Activated naive CD8-positive, alpha-beta T cell treated with anti-CD3 and anti-CD28 coated beads, Interleukin-2, amount 50 U/mL, for 16 hours (primary cell): ENCODE results near the gene RAB44.
"Not testable (repeated sequence)": the region's sequence is repeated elsewhere in the genome, so short reads cannot be mapped to it uniquely, and the experiment has no call there.

Source experiments
- DNase-seq: peaks from one replicate; pipeline ENCODE4 v3.0.0-alpha.2; 2020; ENCODE audit warnings: low read depth, low spot score

The RAB44 gene, protein sequence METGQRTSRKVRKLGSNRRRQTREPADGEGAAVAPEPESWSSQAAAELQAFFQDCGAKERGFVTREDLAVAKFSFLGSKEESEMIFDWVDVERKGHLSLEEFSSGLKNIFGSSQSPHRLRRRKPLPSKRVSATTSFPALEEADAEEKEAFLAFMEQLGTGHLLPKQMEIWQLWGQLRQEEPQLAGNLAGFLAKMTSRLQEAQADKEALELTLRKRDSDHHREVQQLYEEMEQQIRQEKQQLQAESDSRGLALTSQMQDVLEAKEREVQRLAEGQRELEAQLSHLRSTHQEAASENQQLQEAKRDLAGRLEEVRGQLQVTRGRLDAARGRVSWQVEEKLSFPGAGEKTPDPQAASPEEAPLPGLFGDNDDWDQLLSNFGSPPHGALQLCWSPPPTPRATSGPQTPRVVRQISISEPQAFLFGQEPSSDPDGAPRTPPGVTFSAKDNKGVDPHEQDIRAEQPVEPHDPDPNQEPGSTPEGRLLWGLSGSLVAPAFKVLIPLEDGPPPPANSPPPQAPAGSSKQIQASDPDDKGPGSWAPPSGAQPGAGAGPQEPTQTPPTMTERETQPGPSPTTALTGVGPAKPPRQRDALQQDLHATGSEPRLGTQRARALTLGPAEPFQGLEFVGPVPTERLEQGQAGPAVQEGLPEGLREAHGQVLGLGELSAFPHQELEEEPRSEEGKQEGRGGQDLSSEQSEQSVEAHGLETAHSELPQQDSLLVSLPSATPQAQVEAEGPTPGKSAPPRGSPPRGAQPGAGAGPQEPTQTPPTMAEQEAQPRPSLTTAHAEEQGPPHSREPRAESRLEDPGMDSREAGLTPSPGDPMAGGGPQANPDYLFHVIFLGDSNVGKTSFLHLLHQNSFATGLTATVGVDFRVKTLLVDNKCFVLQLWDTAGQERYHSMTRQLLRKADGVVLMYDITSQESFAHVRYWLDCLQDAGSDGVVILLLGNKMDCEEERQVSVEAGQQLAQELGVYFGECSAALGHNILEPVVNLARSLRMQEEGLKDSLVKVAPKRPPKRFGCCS

DNA sequence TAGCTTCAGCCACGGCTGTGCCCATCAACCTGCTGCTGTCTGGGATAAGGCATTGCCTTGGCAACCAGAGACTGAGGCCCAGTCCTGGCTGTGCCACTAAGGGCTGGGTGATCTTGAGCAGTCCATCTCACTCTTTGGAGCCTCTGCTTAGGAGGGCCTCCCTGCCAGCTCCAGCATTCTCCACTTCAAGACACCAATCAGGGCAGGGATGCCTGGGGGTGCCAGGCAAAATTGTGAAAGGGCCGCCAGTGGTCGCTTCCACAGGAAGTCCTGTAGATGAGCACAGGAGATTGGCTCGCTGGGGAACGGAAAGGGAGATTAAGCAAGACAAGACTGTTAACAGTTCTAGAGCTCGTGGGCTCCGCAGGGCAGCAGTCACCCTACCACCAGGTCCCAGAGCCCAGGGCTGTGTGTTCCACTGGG is at the start of gene RAB44:
RAB44 (plus strand) TSS at position 346 of the 423 bp plus-strand sequence. CDS start 6,410 bp downstream, outside the sequence.
- no peak for DNase-seq

DNA sequence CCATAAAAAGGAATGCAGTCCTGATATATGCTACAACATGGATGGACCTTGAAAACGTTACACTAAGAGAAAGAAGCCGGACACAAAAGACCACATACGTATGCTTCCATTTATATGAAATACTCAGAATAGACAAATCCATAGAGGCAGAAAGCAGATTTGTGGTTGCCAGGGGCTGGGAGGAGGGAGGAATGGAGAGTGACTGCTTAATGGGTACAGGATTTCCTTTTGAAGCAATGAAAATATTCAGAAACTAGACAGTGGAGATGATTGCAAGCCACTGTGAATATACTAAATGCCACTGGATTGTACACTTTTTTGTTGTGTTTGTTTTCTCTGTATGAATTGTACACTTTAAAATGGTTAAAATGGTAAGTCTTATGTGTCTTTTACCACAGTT is 48.5 kb upstream of the RAB44 start:
- DNase-seq = no peak

DNA sequence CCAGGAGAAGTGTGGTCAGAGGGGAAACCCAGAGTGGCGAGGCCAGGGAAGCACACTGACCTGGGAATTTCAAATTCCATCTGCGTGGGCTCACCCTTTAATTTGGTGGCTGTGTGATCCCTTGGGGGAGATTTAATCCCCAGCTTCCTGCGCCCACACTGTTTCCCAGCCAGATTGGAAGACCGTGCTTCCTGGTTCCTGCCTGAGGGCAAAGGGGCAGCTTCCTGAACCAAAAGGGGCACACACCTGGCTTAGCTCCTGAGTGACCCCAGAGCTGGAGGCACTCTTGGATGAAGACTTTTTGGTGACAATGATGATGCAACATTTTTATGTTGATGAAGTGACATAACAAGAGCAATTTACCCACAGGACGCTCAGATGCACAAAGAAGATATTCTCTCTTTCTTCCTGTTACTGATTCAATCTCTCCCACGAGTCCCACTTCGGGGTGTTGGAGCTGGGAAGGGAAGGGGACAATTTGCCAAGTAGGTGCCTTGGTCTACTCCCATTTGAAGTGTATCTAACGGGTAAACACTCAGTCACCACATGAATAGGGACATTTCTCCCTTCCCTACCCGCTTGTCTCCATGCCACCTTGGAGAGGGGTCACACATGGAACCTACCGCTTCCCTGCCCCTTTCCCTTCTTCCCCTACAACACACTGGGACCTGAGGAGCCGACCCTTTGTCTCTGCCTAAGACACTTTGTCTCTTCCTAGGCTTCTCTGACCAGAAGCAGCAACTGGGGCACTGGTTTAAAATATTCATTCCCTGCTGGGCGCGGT is 47.7 kb upstream of the RAB44 start:
- no peak for DNase-seq

DNA sequence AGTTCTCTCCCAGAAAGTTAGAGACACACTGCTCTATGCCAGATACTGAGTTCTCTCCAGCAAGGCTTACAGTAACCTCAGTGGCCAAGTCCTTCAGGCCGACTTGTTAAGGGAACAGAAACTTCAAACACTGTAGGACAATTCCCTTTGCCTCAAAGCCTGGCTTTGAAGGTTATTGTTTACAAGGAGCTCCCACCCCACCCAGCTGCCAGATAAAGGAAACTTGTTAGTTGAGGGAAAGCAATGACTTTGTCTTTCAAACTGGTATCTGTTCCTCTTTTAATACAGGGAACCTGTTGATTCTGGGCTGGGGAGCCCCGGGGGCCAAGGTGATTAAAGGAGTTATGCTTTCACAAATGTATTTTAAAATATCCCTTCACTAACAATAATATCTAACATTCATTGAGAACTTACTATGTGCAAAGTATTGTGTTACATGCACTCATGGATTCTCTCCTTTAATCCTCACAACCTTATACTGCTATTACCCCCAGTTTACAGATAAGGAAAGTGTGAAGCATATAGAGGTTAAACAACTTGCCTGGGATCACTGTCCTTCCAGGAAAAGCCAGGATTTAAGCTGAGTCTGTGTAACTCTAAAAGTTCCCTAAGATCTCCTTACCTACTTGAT is 46.7 kb upstream of the RAB44 start:
- DNase-seq = no peak

DNA sequence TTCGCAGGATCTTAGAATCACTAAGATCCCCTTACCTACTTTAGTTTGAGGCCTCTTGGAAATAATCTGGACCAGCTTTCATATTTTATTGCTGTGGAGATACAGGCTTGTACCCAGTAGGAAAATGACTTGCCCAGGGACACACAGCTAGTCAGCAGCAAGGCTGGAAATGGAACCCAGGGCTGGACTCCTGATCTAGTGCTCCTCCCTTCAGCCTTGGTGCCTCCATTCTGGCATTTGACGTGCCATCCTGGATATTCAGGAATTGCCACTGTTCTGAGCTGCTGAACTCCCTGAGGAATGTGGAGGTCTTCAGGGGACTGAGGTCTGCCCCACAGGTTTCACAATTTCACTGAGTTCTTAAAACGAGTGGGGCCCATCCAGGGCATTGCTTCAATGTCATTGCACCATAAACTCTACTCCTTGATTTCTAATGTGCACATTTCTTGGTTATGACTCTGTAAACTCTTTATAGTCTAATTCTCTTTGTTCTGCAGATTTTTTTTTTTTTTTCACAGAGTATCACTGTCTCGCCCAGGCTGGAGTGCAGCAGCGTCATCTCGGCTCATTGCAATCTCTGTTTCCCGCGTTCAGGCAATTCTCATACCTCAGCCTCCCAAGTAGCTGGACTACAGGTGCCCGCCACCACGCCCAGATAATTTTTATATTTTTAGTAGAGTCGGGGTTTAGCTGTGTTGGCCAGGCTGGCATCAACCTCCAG is 45.8 kb upstream of the RAB44 start:
- no peak for DNase-seq

DNA sequence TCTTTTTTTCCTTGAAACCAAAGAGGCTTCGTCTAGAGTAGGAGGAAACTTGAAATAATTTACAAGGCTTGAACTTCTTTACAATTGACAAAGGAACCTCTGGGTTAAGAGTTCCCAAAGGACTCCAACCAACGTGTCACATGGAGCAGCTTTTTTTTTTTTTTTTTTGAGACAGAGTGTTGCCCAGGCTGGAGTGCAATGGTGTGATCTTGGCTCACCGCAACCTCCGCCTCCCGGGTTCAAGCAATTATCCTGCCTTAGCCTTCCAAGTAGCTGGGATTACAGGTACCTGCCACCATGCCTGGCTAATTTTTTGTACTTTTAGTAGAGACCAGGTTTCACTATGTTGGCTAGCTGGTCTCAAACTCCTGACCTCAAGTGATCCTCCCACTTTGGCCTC is 43.2 kb upstream of the RAB44 start:
- DNase-seq = not testable (repeated sequence)

DNA sequence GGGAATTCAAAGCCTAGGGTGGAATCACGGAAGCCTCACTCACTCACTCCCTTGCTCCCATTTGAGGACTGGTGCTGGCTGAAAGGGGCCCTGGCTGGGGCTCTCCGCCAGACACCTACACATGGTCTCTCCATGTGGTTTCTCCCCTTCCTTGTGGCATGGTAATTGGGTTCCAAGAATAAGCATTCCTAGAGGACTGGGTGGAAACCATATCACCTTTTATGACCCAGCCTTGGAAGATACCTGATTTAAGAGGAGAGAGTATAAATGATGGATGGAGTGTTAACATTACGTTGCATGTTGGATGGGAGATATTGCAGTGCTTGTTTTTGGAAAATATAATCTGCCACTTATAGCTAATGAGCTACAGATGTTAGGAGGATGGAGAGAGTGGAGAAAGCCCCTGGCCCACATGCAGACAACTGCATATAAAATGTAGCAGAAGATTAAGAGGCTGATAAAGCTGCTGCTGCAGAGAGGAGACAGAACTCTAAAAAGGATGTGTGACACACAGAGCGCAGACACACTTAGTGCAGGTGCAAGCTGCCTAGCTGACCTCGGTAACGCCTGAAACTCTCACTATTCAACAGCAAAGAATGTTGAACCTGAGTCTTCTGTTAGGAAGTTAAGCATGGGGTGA is 42.4 kb upstream of the RAB44 start:
- DNase-seq = no peak

DNA sequence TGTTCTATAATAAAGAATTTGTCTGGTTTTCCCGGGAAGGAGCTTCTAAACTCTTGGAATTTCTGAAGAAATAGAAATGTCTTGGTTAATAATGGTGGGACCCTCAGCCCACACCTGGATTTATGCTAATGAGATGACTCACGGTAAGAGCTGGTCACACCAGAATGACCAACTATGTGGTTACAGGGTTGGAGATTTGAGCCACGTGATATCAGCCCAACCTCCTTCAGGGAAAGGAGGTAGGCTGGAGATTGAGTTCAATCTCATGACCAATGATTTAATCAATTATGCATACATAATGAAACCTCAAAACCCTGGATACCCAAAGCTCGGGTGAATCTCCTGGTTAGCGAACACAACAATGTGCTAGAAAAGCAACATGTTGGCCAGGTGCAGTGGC is 41.2 kb upstream of the RAB44 start:
- DNase-seq = no peak

DNA sequence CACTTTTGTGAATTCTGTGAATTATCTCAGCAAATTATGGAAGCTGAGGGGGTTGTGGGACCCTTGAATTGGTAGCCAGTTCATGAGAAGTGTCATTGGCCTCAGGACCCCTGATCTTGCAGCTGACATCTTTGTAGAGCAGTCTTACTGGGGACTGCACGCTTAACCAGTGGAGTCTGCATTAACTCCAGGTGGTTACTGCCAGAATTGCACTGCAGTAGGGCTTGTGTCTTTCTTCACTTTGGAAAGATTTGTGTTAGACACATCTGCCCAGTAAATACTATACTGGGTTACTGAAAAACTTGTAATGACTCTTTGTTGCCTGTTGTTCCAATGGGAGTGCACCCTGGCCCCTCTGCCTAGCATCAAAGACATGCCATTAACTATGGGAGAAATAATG is 40.4 kb upstream of the RAB44 start:
- no peak for DNase-seq

DNA sequence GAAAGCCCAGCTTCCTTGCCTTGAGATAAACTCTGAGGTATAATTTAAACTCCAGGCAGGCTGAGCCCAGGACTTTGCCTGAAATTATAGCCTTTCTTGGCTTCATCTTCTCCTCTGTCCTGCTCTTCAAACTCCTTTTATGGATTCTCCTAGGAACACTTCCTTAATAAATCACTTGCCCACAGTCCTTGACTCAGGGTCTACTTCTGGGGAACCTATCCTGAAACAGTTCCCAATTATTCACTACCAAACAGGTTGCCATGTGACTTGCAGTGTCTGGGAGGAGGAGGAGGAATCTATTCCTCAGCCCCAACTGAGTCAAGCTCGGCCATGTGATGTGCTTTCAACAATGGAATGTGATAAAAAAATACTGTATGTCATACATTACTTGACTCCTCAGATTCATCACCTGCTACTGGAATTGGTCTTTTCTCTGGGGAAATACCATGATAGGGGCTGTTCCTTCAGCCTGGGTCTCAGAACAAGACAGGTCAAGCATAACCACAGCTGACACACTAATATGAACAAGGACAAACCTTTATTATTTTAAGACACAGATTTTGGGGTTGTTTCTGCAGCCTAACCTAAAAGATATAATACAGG is 39.6 kb upstream of the RAB44 start:
- DNase-seq = no peak

DNA sequence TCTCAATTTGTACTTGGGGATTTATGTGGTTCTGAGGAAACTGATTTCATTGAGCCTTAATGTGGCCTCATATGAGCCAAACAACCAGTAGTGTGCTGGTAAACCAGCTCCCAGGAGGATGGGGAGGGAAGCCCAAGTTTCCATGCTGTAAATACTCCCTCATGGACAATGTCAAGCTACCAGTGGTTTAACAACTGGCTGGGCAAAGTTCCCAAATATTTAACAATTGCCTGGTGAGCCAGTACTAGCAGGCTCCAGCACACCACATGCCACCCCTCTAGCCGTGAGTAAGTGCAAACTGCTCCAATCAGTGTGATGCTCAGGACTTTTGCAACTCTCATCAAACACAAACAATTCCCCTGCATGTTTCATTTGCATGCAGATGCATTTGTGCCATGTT is 38.4 kb upstream of the RAB44 start:
- no peak for DNase-seq

DNA sequence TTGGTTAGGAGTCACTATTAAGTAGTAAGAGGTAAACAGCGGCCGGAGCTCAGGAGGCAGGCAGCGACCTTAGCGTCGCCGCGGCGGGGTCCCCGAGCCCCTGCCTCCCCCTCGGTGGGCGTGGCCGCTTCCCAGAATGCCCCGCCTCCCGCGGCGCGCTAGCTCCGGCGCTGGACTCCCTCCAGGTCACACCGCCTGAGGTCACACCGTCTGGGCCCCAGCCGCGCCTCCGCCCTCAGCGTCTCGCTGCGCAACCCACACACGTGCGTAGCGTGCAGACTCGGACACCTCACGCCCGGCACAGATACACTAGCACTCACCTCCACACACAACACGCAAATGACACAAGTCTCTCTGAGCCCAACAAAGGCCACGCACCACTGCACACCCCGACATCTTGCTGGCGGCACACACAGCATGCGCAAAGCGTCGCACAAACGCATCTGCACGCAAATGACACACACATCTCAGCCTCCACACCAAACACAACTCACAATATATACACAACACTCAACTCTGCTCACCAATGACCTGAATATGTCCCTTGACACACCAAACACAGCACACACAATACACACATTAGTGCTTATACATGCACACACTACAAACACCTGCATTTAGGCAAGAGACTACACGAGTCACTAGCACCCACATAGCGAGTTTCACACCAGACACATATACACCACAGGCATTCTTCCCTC is 36.7 kb upstream of the RAB44 start:
- DNase-seq = no peak

DNA sequence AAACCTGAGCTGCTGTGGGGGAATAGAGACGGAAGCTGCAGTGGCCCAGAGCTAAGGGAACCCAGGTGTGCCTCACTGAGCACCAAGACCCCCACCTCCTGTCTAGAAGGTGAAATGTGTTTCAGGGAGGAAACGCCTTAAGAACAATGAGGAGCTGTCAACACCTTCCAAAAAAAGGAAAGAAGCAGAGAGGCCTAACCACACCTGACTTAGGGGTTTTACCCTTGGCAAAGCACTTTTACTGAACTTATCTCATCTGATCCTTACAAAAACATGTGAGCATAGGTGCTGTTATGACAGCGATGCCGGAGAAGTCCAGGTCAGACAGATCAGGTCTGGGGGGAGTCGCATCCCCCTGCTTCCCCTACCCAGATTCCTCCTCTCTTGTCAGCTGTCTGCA is 35.2 kb upstream of the RAB44 start:
- no peak for DNase-seq

DNA sequence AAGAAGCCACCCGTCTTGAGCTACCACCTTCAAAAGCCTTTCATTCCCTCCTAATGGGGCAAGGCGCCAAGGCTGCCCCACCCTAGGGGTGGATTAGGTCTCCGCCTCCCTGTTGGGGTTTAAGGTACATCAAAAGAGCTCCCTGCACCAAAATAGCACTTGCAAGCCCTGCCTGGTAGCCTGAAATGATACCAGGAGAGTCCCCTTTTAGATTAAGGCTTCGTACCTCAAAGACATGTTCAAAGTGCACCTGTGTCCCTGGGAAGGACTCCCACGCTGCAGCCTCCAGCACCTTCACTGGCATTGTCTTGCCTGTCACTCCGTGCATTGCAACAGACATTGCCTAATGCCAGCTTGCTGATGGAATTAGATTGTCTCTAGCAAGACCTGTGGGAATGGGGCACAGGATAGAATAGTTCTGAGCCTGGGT is 34.8 kb upstream of the RAB44 start:
- no peak for DNase-seq

DNA sequence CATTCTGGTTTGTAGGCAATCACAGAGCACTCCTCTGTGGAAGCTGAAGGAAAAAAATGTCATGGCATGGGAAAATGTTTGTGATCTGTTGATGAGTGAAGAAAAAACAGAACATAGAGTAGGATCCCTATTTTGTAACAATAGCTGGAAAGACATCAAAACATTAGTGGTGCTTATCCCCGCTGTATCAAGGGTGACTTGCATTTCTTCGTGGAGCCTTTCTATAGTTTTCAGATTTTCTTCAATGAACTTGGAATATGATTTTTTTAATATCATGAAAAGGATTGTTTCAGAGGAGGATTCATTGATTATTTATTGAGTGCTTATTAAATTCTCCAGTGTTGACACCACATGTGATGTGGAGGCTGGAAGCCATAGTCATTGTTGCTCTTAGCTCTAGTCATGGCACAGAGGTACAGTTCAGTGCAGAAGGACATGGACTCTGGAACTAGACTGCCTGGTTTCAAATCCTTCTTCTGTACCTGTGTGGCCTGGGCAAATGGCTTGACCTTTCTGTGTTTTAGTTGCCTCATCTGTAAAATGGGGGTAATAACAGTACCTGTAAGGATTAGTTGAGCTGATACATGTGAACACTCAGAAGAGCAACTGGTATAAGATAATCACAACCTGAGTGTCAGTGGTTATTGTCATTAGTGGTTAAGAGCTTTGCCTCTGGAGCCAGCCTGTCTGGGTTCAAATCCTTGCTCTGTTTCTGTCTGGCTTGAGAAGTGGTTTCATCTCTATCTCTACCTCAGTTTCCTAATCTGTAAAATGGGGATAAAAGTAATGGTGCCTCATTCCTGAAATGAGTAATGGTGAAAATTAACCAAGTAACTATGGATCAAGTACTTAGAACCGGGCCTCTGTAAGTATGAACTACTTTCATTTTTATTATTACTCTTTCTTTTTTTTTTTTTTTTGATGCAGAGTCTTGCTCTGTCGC is 33.9 kb upstream of the RAB44 start:
- no peak for DNase-seq

DNA sequence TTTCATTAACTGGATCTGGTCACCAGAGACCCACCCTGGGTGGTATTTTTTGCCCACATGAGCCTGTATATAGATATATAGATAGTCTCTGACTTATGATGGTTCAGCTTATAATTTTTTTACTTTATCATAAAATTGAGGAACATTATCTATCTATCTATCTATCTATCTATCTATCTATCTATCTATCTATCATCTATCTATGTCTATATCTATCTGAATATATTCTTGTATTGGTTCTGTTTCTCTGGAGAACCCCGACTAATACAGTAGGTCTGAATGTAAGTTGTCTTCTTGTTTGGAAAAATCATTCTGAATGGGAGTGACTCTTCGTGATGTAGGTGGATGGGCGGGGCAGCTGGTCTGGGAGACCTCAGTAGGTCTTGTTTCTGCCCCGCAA is 32.4 kb upstream of the RAB44 start:
- DNase-seq = no peak

DNA sequence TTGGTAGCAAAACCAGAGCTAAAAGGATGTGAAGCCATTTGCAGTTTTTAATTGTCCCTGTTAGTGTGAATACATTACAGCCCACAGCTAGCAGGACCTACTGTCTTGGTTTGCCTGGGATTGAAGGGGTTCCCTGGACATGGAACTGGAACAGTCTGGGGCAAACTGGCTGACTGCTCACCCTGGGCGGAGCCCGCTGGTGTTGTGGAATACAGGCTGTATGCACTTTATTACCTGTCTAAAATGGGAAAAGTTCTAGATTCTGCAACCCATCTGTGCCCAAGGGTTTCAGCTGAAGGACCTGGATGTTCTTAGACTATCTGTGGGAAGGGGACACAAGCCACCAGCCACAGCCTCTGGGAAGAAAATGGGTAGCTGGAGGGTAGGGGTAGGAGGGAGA is 31.3 kb upstream of the RAB44 start:
- no peak for DNase-seq
